ENCODE measurements around the gene PATJ. TPM values are rescaled to one million over a fixed set of nuclear protein-coding genes. Genes with fewer than 3 reads are reported as not detected.
A peak's percentile ranks its signal among the peaks of the same experiment; 100 is the strongest.

Gene PATJ
- total and polyA plus RNA-seq, 2 of the 13 experiments (the other 11 are each of a cell fraction or from before 2014, with no cell fraction given): 6.2 to 16.8 TPM

GRCh38 chr1:62198781-62199125 is 456.5 kb downstream of the PATJ start (continued):
- no peak for TF ChIP-seq KDM5B (CRISPR knock-in tag; IDR thresholded peaks at IDR 0.05; ENCODE audit: borderline replicate concordance)
- TF ChIP-seq NCOA2 (CRISPR knock-in tag; IDR thresholded peaks at IDR 0.05): peak; percentile 79
- no peak for TF ChIP-seq SNAI1 (CRISPR knock-in tag; IDR thresholded peaks at IDR 0.05; ENCODE audit: borderline replicate concordance)
- TF ChIP-seq ZBTB40 (IDR thresholded peaks at IDR 0.05): no peak
- TF ChIP-seq ZBTB40 (CRISPR knock-in tag; IDR thresholded peaks at IDR 0.05): no peak
- no peak for TF ChIP-seq ZNF382 (CRISPR knock-in tag; IDR thresholded peaks at IDR 0.05; ENCODE audit: borderline replicate concordance)
- no peak; the same call in 1 of the 2 replicates for TF ChIP-seq GFI1 (CRISPR knock-in tag; IDR thresholded peaks at IDR 0.05; ENCODE audit: borderline replicate concordance)
- TF ChIP-seq LRRFIP1 (CRISPR knock-in tag; conservative IDR thresholded peaks at IDR 0.05): no peak
- peak; percentile 84; the same call in 1 of the 2 replicates for TF ChIP-seq ZNF317 (CRISPR knock-in tag; IDR thresholded peaks at IDR 0.05)
- peak; percentile 96 for TF ChIP-seq ZNF362 (CRISPR knock-in tag; IDR thresholded peaks at IDR 0.05; ENCODE audit: borderline replicate concordance)
- peak; percentile 49; the same call in 1 of the 2 replicates for TF ChIP-seq ARID4A (CRISPR knock-in tag; IDR thresholded peaks at IDR 0.05; ENCODE audit: borderline replicate concordance)
- peak; percentile 70; the same call in 1 of the 2 replicates for TF ChIP-seq DPF2 (CRISPR knock-in tag; IDR thresholded peaks at IDR 0.05; ENCODE audit: borderline replicate concordance, low read depth)
